Mucosa of descending colon (tissue), 3 donors: ENCODE data around the gene PAK3. TPM values are rescaled to one million over a fixed set of nuclear protein-coding genes. Genes with fewer than 3 reads are reported as not detected.

ENCODE experiments used
- ATAC-seq: fragments of 200-7000 bp; cut with Tn5 transposase; one replicate; pipeline ENCODE4 v1.9.1; 2020; ENCODE audit warnings: mild to moderate bottlenecking, moderate library complexity
- DNase-seq, 3 donors: peaks; one replicate each; pipeline ENCODE4 v3.0.0-alpha.2; 2020
- H3K36me3 ChIP-seq: fragments of 200-600 bp; one replicate; pipeline ENCODE4 v1.8.0; 2021; ENCODE audit warnings: low read depth, mild to moderate bottlenecking
- H3K4me1 ChIP-seq: fragments of 200-600 bp; one replicate; pipeline ENCODE4 v1.8.0; 2021; ENCODE audit warnings: low read depth, mild to moderate bottlenecking
- H3K4me3 ChIP-seq: fragments of 200-600 bp; one replicate; pipeline ENCODE4 v1.8.0; 2021; ENCODE audit warnings: mild to moderate bottlenecking
- H3K9me3 ChIP-seq: fragments of 200-600 bp; one replicate; pipeline ENCODE4 v1.8.0; 2021; ENCODE audit warnings: mild to moderate bottlenecking
- intact Hi-C, 2 donors: fragments of 100-400 bp; cut with DNase I in 1 of 2; cut with micrococcal nuclease in 1 of 2; formaldehyde crosslinking; loops; one replicate each; pipeline versions ENCODE4 v1.11.0 to v1.11.1; 2022; cut with DNase I, micrococcal nuclease
- total RNA-seq, 3 donors: library from RNA; stranded (reverse); fragmentation: NEBNext Ultra II Directional in 2 of 3; extraction: Animal tissue kit (Norgen Biotek cat#: 25700) in 2 of 3; gene quantifications; one replicate each; pipeline versions ENCODE4 v1.2.1 to v1.2.4, GENCODE V29; 2021 to 2023
- TF ChIP-seq, protein P1 (sequence below): fragments of 200-600 bp; IDR thresholded peaks from one replicate; pipeline ENCODE4 v1.8.0; 2022; ENCODE audit warnings: antibody characterized with exemption, mild to moderate bottlenecking
- donor health status: DM: no; HTN: no; CAD: no; lungs with moderate emphysema.
- donor health status: DM: no; HTN: no; CAD: no.
- donor health status: DM: no; HTN: yes; CAD: no.

The PAK3 gene
- total RNA-seq, 3 donors from 2014 or later: 0.38 to 2.0 (median 1.1) TPM

DNA sequence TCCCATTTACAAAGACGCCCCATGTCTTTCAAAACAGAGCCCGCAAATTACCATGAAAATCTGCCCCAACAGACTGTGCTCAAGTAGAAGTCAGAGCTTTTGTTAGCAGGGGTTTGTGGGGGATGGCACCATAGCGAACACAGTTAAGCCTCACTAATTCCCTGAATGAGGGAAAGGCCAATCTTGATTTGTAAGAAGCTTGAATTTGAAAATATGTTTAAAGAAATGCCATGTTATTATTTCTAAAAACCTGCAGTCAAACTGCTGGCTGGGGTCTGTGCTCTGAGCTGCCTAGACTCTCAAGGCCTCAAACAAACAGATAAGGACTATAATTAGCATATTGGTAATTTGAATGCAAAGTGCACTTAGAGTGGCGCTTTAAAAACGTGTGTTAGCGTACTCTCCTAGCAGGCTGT, 9.4 kb upstream of the PAK3 start:
- H3K4me3 ChIP-seq: no peak overlapping the region
- DNase-seq (no peak), ATAC-seq (no peak)
- intact Hi-C loops: no loop called here
- no peaks in the 10 kb centered on the region for H3K9me3 ChIP-seq
- no peaks in the 10 kb centered on the region for H3K4me1 ChIP-seq
- TF ChIP-seq, protein P1, sequence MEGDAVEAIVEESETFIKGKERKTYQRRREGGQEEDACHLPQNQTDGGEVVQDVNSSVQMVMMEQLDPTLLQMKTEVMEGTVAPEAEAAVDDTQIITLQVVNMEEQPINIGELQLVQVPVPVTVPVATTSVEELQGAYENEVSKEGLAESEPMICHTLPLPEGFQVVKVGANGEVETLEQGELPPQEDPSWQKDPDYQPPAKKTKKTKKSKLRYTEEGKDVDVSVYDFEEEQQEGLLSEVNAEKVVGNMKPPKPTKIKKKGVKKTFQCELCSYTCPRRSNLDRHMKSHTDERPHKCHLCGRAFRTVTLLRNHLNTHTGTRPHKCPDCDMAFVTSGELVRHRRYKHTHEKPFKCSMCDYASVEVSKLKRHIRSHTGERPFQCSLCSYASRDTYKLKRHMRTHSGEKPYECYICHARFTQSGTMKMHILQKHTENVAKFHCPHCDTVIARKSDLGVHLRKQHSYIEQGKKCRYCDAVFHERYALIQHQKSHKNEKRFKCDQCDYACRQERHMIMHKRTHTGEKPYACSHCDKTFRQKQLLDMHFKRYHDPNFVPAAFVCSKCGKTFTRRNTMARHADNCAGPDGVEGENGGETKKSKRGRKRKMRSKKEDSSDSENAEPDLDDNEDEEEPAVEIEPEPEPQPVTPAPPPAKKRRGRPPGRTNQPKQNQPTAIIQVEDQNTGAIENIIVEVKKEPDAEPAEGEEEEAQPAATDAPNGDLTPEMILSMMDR: no peak
- no peaks in the 10 kb centered on the region for H3K36me3 ChIP-seq

GRCh38 chrX:111088628-111089027, 7.4 kb upstream of the PAK3 start:
- no peak for ATAC-seq
- intact Hi-C loops: no loop called here
- no peaks in the 10 kb centered on the region for H3K9me3 ChIP-seq

DNA sequence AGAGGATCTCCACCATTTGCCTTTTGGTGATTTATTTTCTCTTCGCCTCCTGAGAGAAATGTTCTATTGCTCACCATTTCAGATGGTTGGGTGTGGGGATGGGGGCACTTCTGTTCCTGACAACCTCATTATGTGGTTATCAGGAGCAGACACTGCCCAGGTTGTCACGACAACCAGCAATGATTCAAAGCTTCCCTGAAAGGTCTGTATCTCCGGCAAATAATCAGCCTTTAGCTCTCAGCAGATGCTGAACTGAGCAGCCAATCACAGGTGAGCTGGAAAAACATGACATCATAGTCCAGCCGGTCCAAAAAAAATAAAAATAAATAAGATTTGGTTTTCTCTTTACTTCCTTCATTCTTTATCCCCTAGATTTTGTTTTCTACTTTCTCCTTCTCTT, 5.5 kb upstream of the PAK3 start:
- Histone ChIP-seq H3K4me3 (no peak overlapping the region), H3K36me3 (no peaks in the 10 kb centered on the region), H3K4me1 (no peaks in the 10 kb centered on the region), H3K9me3 (no peaks in the 10 kb centered on the region)
- DNase-seq: no peak
- TF ChIP-seq, protein P1: no peak
- no peak for ATAC-seq
- intact Hi-C loops: no loop called here

More at GRCh38 chrX:111088628-111089027, 7.4 kb upstream of the PAK3 start:
- Histone ChIP-seq H3K36me3 (no peaks in the 10 kb centered on the region), H3K4me1 (no peaks in the 10 kb centered on the region), H3K4me3 (no peak overlapping the region)
- TF ChIP-seq, protein P1: no peak
- no peak for DNase-seq

- ATAC-seq (peak; percentile 72), DNase-seq (peak; percentile 54 to 58 (median 57))
- Histone ChIP-seq H3K4me3 (no peak overlapping the region), H3K9me3 (no peaks in the 10 kb centered on the region), H3K4me1 (no peaks in the 10 kb centered on the region), H3K36me3 (no peaks in the 10 kb centered on the region)
- TF ChIP-seq, protein P1: peak; percentile 62
- intact Hi-C loops: no loop called here
Measured at GRCh38 chrX:111098874-111099273, 2.9 kb downstream of the PAK3 start.

DNA sequence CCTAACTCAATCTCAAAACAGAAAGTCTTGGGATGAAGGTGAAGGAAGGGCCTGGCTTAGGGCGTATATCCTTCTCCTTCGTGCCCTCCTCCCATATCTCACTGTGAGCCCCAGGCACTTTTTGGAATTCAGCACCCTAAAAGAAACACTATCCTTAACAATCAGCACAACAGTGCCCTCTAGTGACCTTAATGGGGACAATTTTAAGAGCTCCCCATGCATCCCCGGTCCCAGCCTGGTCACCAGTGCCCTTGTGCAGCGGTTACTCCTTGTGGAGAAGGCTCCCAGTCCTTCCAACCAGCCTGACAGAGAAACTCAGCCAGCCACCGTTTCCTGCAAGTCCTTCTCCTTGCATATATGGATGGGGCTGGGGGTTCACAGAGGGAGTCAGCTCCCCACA, 4.2 kb downstream of the PAK3 start:
- Histone ChIP-seq H3K4me1 (no peaks in the 10 kb centered on the region), H3K4me3 (no peak overlapping the region), H3K36me3 (no peaks in the 10 kb centered on the region), H3K9me3 (no peaks in the 10 kb centered on the region)
- peak; percentile 61 for ATAC-seq
- TF ChIP-seq, protein P1: no peak
- intact Hi-C loops: no loop called here
- DNase-seq: peak in 1 of 3 donors; percentile 31

- no peak for DNase-seq
- intact Hi-C loops: no loop called here
- ATAC-seq: no peak
- TF ChIP-seq, protein P1: no peak
- Histone ChIP-seq H3K9me3 (no peaks in the 10 kb centered on the region), H3K4me1 (no peaks in the 10 kb centered on the region), H3K4me3 (no peak overlapping the region), H3K36me3 (no peaks in the 10 kb centered on the region)
Measured at GRCh38 chrX:111101580-111101979, 5.6 kb downstream of the PAK3 start.
